ENCODE results near the gene SYNCRIP. TPM values are rescaled to one million over a fixed set of nuclear protein-coding genes. Genes with fewer than 3 reads are reported as not detected.

Gene SYNCRIP
- total and polyA plus RNA-seq, 2 of the 13 experiments (the other 11 are each of a cell fraction or from before 2014, with no cell fraction given) = 8.1 to 112 TPM

GRCh38 chr6:85675030-85675819, 32.5 kb upstream of the SYNCRIP start:
- Histone ChIP-seq H3K36me3 (replicated peaks in 1 of 2; ENCODE audit: control insufficient read depth in 1 of 2, insufficient read depth in 2 of 2, low read length in 2 of 2) (peaks cover 0 to 4% of the 10 kb centered on the region in 2 experiments; a peak in 1 of 5 replicates), H3K27ac (ENCODE audit: extremely low read length, insufficient read depth, low read length) (no peak overlapping the region), H2AFZ (ENCODE audit: low read length) (no peak overlapping the region), H3K9me3 (ENCODE audit: low read length) (no peaks in the 10 kb centered on the region), H4K20me1 (ENCODE audit: insufficient read depth, low read length) (peaks cover 39% of the 10 kb centered on the region), H3K9ac (ENCODE audit: insufficient read depth, low read depth, low read length) (0 out of 2 replicates have a peak overlapping the region, but pooled peaks have one; percentile 97), H3K4me3 (replicated peaks in 1 of 3; ENCODE audit: insufficient read depth in 1 of 3, low read depth in 2 of 3, low read length in 3 of 3) (peak overlapping the region in 1 of 3 experiments; percentile 92; a peak in 1 of 6 replicates), H3K4me2 (ENCODE audit: low read depth, low read length) (peak overlapping the region; percentile 82), H3K79me2 (ENCODE audit: insufficient read depth, low read length) (peaks cover 44% of the 10 kb centered on the region), H3K4me1 (ENCODE audit: insufficient read depth, low read length) (peaks cover 35% of the 10 kb centered on the region), H3K27me3 (ENCODE audit: control insufficient read depth in 1 of 2, insufficient read depth in 2 of 2, low read length in 2 of 2) (no peaks in the 10 kb centered on the region; a peak in 1 of 5 replicates)
- no peak for FAIRE-seq
- intact Hi-C loops (cut with micrococcal nuclease; ENCODE audit: unreplicated experiment) (loop anchor here (5.0 to 10.0 kb wide), 2 partner anchors 83 to 190 kb away; partner anchors contain the start of gene SNX14), in situ Hi-C loops (cut with HindIII; ENCODE audit: extremely low pct_ligation_motif_present, low pct_unique_long_range_greater_than_20kb) (loop anchor here (5.0 kb wide), 1 partner anchor 33 kb away; the partner anchor contains the start of gene SYNCRIP)
- no peak for DNase-seq (ENCODE audit: low spot score)
- WGBS (ENCODE audit: low lambda C conversion rate) = 90% methylated on average over 4 of the region's 4 CpGs
- CTCF ChIA-PET (ENCODE audit: low intra/inter-chr PET ratio, low total read pairs) = no interaction called here
- ATAC-seq = no peak
- BruUV-seq (replicated peaks) = no TSS peak
- POLR2A ChIA-PET = interaction anchor here (1.6 to 5.5 kb wide), 3 partner anchors 25 to 82 kb away, joined by 3 to 245 read pairs (median 44); partner anchors contain the start of genes SNX14 and SYNCRIP
- TF ChIP-seq SAP130 (CRISPR knock-in tag; IDR thresholded peaks at IDR 0.05; ENCODE audit: low read depth) (peak; percentile 19; the same call in 1 of the 2 replicates), FOSL2 (CRISPR knock-in tag; IDR thresholded peaks at IDR 0.05) (peak; percentile 71), RBFOX2 (IDR thresholded peaks at IDR 0.05; ENCODE audit: low read depth, low read length) (peak; percentile 53; the same call in 1 of the 2 replicates), RFX1 (IDR thresholded peaks at IDR 0.05) (no peak), ZNF792 (CRISPR knock-in tag; IDR thresholded peaks at IDR 0.05) (no peak), MTF1 (CRISPR knock-in tag; IDR thresholded peaks at IDR 0.05) (no peak), POLR2G (IDR thresholded peaks at IDR 0.05; ENCODE audit: low read depth, low read length) (peak; percentile 67), ZNF891 (CRISPR knock-in tag; IDR thresholded peaks at IDR 0.05) (no peak), ZFP36 (IDR thresholded peaks at IDR 0.05; ENCODE audit: borderline replicate concordance, low read depth, low read length, partially characterized antibody) (no peak), TOPORS (CRISPR knock-in tag; IDR thresholded peaks at IDR 0.05) (no peak), STAT5B (CRISPR knock-in tag; IDR thresholded peaks at IDR 0.05) (no peak), ATF1 (CRISPR knock-in tag; IDR thresholded peaks at IDR 0.05) (no peak), ZNF841 (CRISPR knock-in tag; IDR thresholded peaks at IDR 0.05; ENCODE audit: borderline replicate concordance) (no peak), NAIF1 (CRISPR knock-in tag; IDR thresholded peaks at IDR 0.05; ENCODE audit: borderline replicate concordance) (no peak), RBM22 (optimal IDR thresholded peaks at IDR 0.05; ENCODE audit: low read length) (peak; percentile 71), STAG1 (CRISPR knock-in tag; IDR thresholded peaks at IDR 0.05) (no peak), AGO2 (optimal IDR thresholded peaks at IDR 0.05; ENCODE audit: low read depth, low read length) (peak; percentile 56), POLR2A (IDR thresholded peaks at IDR 0.05; ENCODE audit: insufficient read depth in 1 of 2, low read depth in 2 of 2, low read length in 2 of 2) (peak in 1 of 2 experiments; percentile 40; a peak in 2 of 4 replicates)
- TF ChIP-seq, protein P1, sequence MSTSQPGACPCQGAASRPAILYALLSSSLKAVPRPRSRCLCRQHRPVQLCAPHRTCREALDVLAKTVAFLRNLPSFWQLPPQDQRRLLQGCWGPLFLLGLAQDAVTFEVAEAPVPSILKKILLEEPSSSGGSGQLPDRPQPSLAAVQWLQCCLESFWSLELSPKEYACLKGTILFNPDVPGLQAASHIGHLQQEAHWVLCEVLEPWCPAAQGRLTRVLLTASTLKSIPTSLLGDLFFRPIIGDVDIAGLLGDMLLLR (CRISPR knock-in tag; IDR thresholded peaks at IDR 0.05) = no peak
- TF ChIP-seq, protein P2, sequence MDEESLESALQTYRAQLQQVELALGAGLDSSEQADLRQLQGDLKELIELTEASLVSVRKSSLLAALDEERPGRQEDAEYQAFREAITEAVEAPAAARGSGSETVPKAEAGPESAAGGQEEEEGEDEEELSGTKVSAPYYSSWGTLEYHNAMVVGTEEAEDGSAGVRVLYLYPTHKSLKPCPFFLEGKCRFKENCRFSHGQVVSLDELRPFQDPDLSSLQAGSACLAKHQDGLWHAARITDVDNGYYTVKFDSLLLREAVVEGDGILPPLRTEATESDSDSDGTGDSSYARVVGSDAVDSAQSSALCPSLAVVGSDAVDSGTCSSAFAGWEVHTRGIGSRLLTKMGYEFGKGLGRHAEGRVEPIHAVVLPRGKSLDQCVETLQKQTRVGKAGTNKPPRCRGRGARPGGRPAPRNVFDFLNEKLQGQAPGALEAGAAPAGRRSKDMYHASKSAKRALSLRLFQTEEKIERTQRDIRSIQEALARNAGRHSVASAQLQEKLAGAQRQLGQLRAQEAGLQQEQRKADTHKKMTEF (CRISPR knock-in tag; IDR thresholded peaks at IDR 0.05) = 0 out of 2 replicates have a peak, but pooled peaks have one; percentile 16

All from HepG2 (cell line).